HL-60 (cell line): ENCODE data around the gene LRP5.

Experiments used
- GABPA ChIP-seq: IDR thresholded peaks from 2 replicates; pipeline ENCODE4 v1.6.1; 2012; ENCODE audit warnings: low read depth
- TF ChIP-seq, protein P1 (sequence below): IDR thresholded peaks from one replicate; pipeline ENCODE4 v1.5.1; 2011; ENCODE audit warnings: low read length, control low read depth, inconsistent platforms; ENCODE audit not compliant: insufficient read depth
- TF ChIP-seq, protein P2 (sequence below): IDR thresholded peaks from 2 replicates; pipeline ENCODE4 v1.6.1; 2012; ENCODE audit warnings: low read depth; ENCODE audit not compliant: insufficient replicate concordance

DNA sequence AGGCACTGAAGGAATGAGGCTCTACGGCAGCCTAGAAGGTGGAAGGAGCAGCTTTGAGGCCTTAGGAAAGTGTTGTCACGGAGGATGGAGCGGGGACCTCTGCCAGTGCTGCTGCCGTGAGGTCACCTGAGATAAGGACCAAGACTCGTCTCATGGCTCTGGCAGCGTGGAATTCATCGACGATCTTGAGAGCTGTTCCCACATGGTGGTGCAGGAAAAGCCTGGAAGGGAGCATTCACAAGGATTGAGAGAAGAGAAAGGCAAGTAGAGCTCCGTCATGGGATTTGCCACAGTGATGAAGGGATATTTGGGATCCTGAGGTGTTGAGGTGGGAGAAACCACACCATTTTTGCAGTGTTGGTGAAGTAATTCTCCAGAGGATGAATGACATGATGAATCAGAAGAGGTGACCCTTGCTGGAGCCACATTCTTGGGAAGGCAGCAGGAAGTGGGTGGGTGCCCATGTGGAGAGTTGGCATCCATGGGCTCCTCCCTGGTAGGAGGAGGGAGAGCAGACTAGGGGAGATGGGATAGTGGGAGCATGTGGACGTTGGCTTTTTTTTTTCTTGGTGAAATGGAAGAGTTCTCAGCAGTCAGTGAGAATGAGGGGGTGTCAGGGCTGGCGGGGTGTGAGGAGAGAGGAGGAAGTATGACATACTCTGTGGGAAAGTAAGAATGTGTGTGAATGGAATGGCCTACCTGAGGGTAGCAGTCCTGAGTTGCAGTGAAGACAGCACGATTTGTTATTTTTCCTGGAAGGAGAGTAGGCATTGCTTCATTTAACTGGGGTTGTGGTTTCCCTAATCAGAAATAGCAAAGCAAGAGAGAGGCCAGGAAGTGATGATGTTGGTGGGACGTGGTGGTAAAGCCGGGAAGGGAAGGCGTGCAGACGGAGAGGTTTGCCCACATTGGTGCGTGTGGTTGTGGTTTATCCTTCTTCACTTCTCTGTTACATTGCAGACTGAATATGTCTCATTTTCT lies 159.3 kb downstream of the LRP5 start:
- TF ChIP-seq, protein P1, sequence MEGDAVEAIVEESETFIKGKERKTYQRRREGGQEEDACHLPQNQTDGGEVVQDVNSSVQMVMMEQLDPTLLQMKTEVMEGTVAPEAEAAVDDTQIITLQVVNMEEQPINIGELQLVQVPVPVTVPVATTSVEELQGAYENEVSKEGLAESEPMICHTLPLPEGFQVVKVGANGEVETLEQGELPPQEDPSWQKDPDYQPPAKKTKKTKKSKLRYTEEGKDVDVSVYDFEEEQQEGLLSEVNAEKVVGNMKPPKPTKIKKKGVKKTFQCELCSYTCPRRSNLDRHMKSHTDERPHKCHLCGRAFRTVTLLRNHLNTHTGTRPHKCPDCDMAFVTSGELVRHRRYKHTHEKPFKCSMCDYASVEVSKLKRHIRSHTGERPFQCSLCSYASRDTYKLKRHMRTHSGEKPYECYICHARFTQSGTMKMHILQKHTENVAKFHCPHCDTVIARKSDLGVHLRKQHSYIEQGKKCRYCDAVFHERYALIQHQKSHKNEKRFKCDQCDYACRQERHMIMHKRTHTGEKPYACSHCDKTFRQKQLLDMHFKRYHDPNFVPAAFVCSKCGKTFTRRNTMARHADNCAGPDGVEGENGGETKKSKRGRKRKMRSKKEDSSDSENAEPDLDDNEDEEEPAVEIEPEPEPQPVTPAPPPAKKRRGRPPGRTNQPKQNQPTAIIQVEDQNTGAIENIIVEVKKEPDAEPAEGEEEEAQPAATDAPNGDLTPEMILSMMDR, result no peak
- no peak for TF ChIP-seq GABPA
- TF ChIP-seq, protein P2, sequence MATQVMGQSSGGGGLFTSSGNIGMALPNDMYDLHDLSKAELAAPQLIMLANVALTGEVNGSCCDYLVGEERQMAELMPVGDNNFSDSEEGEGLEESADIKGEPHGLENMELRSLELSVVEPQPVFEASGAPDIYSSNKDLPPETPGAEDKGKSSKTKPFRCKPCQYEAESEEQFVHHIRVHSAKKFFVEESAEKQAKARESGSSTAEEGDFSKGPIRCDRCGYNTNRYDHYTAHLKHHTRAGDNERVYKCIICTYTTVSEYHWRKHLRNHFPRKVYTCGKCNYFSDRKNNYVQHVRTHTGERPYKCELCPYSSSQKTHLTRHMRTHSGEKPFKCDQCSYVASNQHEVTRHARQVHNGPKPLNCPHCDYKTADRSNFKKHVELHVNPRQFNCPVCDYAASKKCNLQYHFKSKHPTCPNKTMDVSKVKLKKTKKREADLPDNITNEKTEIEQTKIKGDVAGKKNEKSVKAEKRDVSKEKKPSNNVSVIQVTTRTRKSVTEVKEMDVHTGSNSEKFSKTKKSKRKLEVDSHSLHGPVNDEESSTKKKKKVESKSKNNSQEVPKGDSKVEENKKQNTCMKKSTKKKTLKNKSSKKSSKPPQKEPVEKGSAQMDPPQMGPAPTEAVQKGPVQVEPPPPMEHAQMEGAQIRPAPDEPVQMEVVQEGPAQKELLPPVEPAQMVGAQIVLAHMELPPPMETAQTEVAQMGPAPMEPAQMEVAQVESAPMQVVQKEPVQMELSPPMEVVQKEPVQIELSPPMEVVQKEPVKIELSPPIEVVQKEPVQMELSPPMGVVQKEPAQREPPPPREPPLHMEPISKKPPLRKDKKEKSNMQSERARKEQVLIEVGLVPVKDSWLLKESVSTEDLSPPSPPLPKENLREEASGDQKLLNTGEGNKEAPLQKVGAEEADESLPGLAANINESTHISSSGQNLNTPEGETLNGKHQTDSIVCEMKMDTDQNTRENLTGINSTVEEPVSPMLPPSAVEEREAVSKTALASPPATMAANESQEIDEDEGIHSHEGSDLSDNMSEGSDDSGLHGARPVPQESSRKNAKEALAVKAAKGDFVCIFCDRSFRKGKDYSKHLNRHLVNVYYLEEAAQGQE, result no peak
